C4-2B (cell line): Measurements from ENCODE around the gene SUPT4H1.

Experiments used
- CTCF ChIP-seq: fragments of 450-650 bp; conservative IDR thresholded peaks from 2 replicates; pipeline ENCODE4 v1.5.1; 2017; ENCODE audit warnings: mild to moderate bottlenecking
- ZFX ChIP-seq: fragments of 450-650 bp; IDR thresholded peaks from 2 replicates; pipeline ENCODE4 v1.6.1; 2017

GRCh38 chr17:58357312-58358297 lies 5.6 kb upstream of the SUPT4H1 start:
- no peak for TF ChIP-seq CTCF
- no peak for TF ChIP-seq ZFX
